GM21381 (cell line): ENCODE results near the gene KCNE2.

Experiments
- ATAC-seq: cut with Tn5 transposase; IDR thresholded peaks from one replicate; pipeline ENCODE4 v1.9.1; 2021; ENCODE audit warnings: mild to moderate bottlenecking, moderate library complexity; ENCODE audit not compliant: unreplicated experiment

Gene KCNE2

GRCh38 chr21:34363733-34364132 is at the start of gene KCNE2:
KCNE2 (plus strand) TSS chr21:34364006; CDS start chr21:34370479, 6,473 bp downstream.
- ATAC-seq = no peak

GRCh38 chr21:34319585-34319984 is 44.2 kb upstream of the KCNE2 start:
- no peak for ATAC-seq

- ATAC-seq = no peak
Observed at GRCh38 chr21:34320011-34320410, 43.8 kb upstream of the KCNE2 start.

- no peak for ATAC-seq
Observed at GRCh38 chr21:34330055-34330454, 33.8 kb upstream of the KCNE2 start.

- ATAC-seq = no peak
Observed at GRCh38 chr21:34331726-34332125, 32.1 kb upstream of the KCNE2 start.

GRCh38 chr21:34332347-34332746 is 31.5 kb upstream of the KCNE2 start:
- no peak for ATAC-seq

GRCh38 chr21:34333121-34333739 is 30.6 kb upstream of the KCNE2 start:
- ATAC-seq = no peak

GRCh38 chr21:34335316-34335715 is 28.5 kb upstream of the KCNE2 start:
- ATAC-seq = no peak

- no peak for ATAC-seq
Observed at GRCh38 chr21:34336245-34336644, 27.6 kb upstream of the KCNE2 start.

GRCh38 chr21:34336756-34337391 is 26.9 kb upstream of the KCNE2 start:
- no peak for ATAC-seq

GRCh38 chr21:34337741-34338140 is 26.1 kb upstream of the KCNE2 start:
- ATAC-seq = no peak

GRCh38 chr21:34338226-34338625 is 25.6 kb upstream of the KCNE2 start:
- no peak for ATAC-seq

GRCh38 chr21:34340061-34340460 is 23.7 kb upstream of the KCNE2 start:
- ATAC-seq = no peak

- no peak for ATAC-seq
Observed at GRCh38 chr21:34342476-34342875, 21.3 kb upstream of the KCNE2 start.

GRCh38 chr21:34343347-34343746 is 20.5 kb upstream of the KCNE2 start:
- no peak for ATAC-seq

GRCh38 chr21:34343838-34344381 is 19.9 kb upstream of the KCNE2 start:
- ATAC-seq = no peak

- no peak for ATAC-seq
Observed at GRCh38 chr21:34344584-34344983, 19.2 kb upstream of the KCNE2 start.

GRCh38 chr21:34345091-34345871 is 18.5 kb upstream of the KCNE2 start:
- no peak for ATAC-seq

GRCh38 chr21:34345892-34346291 is 17.9 kb upstream of the KCNE2 start:
- ATAC-seq = no peak

GRCh38 chr21:34348890-34349519 is 14.8 kb upstream of the KCNE2 start:
- no peak for ATAC-seq

GRCh38 chr21:34351786-34352241 is 12.0 kb upstream of the KCNE2 start:
- ATAC-seq = peak; percentile 72
